ENCODE data around the gene SBF1.
"Not testable (repeated sequence)": the region's sequence is repeated elsewhere in the genome, so short reads cannot be mapped to it uniquely, and the experiment has no call there.

SBF1 gene

DNA sequence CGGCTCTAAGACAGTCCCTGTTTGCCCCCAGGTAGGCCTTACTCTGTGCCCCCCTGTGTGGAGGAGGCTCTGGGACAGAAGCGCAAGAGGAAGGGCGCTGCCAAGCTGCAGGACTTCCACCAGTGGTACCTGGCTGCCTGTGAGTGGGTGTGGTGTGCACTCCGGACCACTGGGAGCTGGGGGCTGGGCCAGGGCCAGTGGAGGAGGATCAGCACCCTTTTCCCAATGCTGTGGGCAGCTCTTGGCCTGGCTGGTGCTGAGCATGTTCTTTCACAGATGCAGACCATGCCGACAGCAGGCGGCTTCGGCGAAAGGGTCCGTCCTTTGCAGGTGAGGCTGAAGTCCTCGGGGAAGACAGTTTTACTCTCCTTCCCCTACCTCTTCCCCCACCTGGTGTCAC is 46.9 kb upstream of the SBF1 start:
- no peak for TF ChIP-seq ZFX (IDR thresholded peaks at IDR 0.05; ENCODE audit: borderline replicate concordance)
- TF ChIP-seq, protein P1, sequence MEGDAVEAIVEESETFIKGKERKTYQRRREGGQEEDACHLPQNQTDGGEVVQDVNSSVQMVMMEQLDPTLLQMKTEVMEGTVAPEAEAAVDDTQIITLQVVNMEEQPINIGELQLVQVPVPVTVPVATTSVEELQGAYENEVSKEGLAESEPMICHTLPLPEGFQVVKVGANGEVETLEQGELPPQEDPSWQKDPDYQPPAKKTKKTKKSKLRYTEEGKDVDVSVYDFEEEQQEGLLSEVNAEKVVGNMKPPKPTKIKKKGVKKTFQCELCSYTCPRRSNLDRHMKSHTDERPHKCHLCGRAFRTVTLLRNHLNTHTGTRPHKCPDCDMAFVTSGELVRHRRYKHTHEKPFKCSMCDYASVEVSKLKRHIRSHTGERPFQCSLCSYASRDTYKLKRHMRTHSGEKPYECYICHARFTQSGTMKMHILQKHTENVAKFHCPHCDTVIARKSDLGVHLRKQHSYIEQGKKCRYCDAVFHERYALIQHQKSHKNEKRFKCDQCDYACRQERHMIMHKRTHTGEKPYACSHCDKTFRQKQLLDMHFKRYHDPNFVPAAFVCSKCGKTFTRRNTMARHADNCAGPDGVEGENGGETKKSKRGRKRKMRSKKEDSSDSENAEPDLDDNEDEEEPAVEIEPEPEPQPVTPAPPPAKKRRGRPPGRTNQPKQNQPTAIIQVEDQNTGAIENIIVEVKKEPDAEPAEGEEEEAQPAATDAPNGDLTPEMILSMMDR (IDR thresholded peaks at IDR 0.05) = no peak
- no peak overlapping the region for H3K27ac ChIP-seq

- no peak for TF ChIP-seq ZFX (IDR thresholded peaks at IDR 0.05; ENCODE audit: borderline replicate concordance)
- TF ChIP-seq, protein P1 (IDR thresholded peaks at IDR 0.05) = no peak
- no peak overlapping the region for H3K27ac ChIP-seq
Observed at GRCh38 chr22:50520826-50521453, 46.1 kb upstream of the SBF1 start.

- not testable (repeated sequence) for H3K27ac ChIP-seq
Observed at GRCh38 chr22:50520184-50520583, 45.3 kb upstream of the SBF1 start.

- H3K27ac ChIP-seq = no peak overlapping the region
- TF ChIP-seq, protein P1 (IDR thresholded peaks at IDR 0.05) = no peak
- no peak for TF ChIP-seq ZFX (IDR thresholded peaks at IDR 0.05; ENCODE audit: borderline replicate concordance)
Observed at GRCh38 chr22:50519151-50519550, 44.3 kb upstream of the SBF1 start.

- TF ChIP-seq, protein P1 (IDR thresholded peaks at IDR 0.05) = no peak
- TF ChIP-seq ZFX (IDR thresholded peaks at IDR 0.05; ENCODE audit: borderline replicate concordance) = no peak
- no peak overlapping the region for H3K27ac ChIP-seq
Observed at GRCh38 chr22:50518606-50519005, 43.8 kb upstream of the SBF1 start.

DNA sequence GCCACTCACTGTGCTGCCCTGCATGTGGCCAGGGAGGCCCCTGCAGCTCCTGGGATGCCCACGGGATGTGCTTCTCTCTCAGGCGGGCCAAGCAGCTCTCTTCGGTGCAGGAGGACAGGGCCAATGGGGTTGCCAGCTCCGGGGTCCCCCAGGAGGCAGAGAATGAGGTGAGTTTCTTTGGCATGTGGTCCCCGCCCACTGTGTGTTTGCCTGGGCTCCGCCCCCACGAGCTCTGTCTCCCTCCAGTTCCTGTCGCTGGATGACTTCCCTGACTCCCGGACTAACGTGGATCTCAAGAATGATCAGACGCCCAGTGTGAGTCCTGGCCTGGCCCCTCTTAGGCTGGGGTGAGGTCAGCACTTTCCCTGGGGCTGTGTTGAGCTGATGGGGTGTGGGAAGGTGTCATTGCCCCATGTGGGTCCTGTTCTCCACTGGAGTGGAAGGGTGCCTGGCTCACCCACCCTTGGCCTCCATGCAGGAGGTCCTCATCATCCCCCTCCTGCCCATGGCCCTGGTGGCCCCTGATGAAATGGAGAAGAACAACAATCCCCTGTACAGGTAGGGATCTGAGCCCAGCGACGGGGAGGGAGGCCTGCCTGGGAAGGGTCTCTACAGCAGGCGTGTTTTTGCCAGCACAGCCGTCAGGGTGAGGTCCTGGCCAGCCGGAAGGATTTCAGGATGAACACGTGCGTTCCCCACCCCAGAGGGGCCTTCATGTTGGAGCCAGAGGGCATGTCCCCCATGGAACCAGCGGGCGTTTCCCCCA is 42.8 kb upstream of the SBF1 start:
- TF ChIP-seq, protein P1 (IDR thresholded peaks at IDR 0.05) = no peak
- TF ChIP-seq ZFX (IDR thresholded peaks at IDR 0.05; ENCODE audit: borderline replicate concordance) = no peak
- H3K27ac ChIP-seq = no peak overlapping the region

DNA sequence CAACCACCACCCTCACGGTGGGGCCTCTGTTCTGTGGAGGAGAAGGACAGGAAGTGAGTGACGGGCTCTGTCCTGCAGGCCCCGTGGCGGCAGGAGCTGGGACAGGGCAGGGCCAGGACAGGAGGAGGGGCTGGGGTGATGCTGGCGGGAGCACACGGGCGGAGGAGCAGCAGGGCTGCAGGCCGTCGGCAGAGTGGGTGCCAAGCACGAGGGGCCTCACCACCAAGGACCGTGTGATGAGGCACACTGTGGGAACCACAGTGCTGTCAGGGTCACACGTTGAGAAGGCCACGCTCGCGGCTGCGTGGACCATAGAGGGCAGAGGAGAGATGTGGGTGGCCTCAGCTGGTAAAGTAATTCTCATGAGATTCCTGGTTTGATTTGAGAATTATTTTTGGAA is 42.1 kb upstream of the SBF1 start:
- H3K27ac ChIP-seq = no peak overlapping the region
- TF ChIP-seq, protein P1 (IDR thresholded peaks at IDR 0.05) = no peak
- no peak for TF ChIP-seq ZFX (IDR thresholded peaks at IDR 0.05; ENCODE audit: borderline replicate concordance)

All from 22Rv1 (cell line).